ENCODE results near the gene MYO1E.

DNA sequence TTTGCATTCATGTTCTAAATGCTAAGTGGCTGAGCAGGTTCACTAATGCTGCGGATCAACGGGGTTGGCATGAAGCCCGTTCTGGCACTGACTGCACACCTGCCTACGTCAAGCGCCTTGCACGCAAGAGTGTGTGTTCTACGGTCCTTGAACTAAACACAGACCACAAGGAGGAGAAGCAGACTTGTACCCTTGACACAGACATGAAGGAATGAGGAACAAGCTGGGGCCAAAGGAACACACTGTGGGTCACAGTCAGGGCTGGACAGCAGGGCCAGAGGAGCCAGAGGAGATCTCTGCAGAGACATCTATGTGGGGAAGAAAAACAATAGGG is 214.0 kb downstream of the MYO1E start:
- TF ChIP-seq POLR2AphosphoS5 (IDR thresholded peaks at IDR 0.05) (no peak), EP300 (IDR thresholded peaks at IDR 0.05) (no peak), POLR2A (IDR thresholded peaks at IDR 0.05) (no peak)
- TF ChIP-seq, protein P1, sequence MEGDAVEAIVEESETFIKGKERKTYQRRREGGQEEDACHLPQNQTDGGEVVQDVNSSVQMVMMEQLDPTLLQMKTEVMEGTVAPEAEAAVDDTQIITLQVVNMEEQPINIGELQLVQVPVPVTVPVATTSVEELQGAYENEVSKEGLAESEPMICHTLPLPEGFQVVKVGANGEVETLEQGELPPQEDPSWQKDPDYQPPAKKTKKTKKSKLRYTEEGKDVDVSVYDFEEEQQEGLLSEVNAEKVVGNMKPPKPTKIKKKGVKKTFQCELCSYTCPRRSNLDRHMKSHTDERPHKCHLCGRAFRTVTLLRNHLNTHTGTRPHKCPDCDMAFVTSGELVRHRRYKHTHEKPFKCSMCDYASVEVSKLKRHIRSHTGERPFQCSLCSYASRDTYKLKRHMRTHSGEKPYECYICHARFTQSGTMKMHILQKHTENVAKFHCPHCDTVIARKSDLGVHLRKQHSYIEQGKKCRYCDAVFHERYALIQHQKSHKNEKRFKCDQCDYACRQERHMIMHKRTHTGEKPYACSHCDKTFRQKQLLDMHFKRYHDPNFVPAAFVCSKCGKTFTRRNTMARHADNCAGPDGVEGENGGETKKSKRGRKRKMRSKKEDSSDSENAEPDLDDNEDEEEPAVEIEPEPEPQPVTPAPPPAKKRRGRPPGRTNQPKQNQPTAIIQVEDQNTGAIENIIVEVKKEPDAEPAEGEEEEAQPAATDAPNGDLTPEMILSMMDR (IDR thresholded peaks at IDR 0.05): no peak

Data from sigmoid colon (tissue), 4 donors.